ENCODE results near the gene PRR29. TPM values are rescaled to one million over a fixed set of nuclear protein-coding genes. Genes with fewer than 3 reads are reported as not detected.

PRR29 gene
- total RNA-seq: 1.5 TPM

DNA sequence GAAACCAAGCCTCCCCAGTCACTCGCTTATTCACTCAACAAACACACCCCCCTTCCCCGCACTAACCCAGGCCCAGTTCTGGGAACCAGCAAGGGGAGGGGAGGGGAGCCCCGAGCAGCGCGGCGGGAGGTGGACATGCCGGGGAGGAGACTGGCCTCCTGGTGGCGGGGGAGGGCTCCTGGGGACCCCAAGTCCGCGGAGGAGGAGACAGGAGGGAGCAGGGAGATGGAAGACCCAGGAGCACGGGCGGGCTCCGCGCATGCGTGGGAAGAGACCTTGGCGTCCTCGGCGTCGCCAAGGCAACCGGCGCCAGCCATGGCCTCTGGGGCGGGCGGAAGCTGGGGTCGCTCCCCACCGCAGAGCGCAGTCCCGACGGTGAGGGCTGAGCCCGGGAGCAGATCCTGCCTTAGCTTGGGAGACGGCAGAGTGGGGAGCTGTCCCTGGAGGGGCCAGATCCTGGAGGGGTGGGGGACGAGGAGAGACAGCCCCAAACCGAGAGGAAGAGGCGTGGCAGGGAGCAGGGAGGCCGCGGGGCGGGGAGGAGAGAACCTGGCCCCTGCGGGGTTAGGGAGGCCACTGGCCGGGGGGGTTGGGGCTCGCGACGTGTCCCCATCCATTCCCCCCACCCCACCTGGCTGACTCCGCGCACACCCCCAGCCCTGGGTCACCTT is at the start of gene PRR29:
Gene PRR29 (plus strand): TSS at position 302 of the 671 bp plus-strand sequence. CDS start 14 bp downstream, at position 316.
- Histone ChIP-seq H3K27ac (no peak within 1 kb of the TSS), H3K4me3 (peak within 1 kb of the TSS; percentile 58 to 67), H3K9me3 (no peaks in the 10 kb centered on the region), H3K36me3 (no peaks in the 10 kb centered on the region), H3K27me3 (peaks cover 8% of the 10 kb centered on the region), H3K4me1 (peaks cover 0 to 12% of the 10 kb centered on the region in 2 donors)
- TF ChIP-seq, protein P1, sequence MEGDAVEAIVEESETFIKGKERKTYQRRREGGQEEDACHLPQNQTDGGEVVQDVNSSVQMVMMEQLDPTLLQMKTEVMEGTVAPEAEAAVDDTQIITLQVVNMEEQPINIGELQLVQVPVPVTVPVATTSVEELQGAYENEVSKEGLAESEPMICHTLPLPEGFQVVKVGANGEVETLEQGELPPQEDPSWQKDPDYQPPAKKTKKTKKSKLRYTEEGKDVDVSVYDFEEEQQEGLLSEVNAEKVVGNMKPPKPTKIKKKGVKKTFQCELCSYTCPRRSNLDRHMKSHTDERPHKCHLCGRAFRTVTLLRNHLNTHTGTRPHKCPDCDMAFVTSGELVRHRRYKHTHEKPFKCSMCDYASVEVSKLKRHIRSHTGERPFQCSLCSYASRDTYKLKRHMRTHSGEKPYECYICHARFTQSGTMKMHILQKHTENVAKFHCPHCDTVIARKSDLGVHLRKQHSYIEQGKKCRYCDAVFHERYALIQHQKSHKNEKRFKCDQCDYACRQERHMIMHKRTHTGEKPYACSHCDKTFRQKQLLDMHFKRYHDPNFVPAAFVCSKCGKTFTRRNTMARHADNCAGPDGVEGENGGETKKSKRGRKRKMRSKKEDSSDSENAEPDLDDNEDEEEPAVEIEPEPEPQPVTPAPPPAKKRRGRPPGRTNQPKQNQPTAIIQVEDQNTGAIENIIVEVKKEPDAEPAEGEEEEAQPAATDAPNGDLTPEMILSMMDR (IDR thresholded peaks at IDR 0.05): no peak
- intact Hi-C loops (cut with DNase I): no loop called here
- DNase-seq (ENCODE audit: low spot score in 2 of 2): peak in 1 of 2 donors; percentile 71

DNA sequence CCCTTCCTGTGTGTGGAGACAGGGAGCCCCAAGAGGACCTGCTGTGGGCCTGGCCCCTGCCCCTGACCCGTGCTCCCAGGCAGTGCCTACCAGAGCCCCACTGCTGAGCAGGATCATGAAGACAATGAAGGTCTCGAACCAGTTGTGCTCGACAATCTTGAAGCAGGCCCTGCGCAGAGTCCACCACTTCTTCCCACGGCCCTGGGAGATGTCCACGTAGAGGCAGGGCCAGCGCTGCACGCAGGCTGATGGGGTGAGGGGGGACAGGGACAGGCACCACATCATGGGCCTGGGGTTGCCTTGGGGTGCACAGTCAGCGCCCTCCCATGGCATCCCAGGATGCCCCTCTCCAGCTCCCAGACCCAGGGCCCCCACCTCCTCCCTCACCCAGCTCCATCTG is 49.6 kb upstream of the PRR29 start:
- no peak for DNase-seq (ENCODE audit: low spot score in 2 of 2)
- TF ChIP-seq, protein P1 (IDR thresholded peaks at IDR 0.05): no peak
- Histone ChIP-seq H3K36me3 (no peaks in the 10 kb centered on the region), H3K27me3 (no peaks in the 10 kb centered on the region), H3K27ac (no peak overlapping the region), H3K4me1 (no peaks in the 10 kb centered on the region), H3K9me3 (no peaks in the 10 kb centered on the region), H3K4me3 (no peak overlapping the region)
- intact Hi-C loops (cut with DNase I): no loop called here

DNA sequence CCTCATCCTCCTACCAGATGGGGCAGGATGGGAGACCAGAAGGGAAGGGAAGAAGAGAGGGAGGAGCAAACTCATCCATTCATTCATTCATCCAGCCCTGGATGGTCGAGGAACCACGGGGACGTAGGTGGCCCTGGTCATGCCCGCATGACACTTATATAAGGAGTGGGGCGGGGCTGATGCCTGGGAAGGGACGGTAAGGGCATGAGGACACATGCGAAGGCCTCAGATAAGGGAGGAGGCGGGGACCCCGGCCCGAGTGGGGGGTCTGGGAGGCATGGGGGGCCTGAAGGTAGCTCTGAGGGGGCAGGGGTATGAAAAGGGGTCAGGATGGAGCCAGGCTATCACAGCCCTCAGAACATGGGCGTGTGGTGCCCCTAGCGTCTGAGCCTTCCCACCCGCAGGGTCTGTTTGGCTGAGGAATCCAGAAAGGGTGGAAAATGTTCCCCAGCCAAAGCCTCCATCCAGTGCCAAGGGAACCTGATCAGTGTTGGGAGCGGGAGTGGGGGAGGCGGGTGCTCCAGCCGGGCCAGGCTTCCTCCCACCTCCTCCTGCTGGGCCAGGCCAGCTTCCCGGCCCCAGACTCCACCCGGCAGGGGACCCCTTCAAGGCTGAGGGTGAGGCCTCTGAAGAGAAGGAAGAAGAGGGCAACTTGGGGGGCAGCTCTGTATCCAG is 48.4 kb upstream of the PRR29 start:
- Histone ChIP-seq H3K36me3 (no peaks in the 10 kb centered on the region), H3K9me3 (no peaks in the 10 kb centered on the region), H3K4me3 (no peak overlapping the region), H3K4me1 (no peaks in the 10 kb centered on the region), H3K27me3 (no peaks in the 10 kb centered on the region), H3K27ac (no peak overlapping the region)
- intact Hi-C loops (cut with DNase I): no loop called here
- DNase-seq (ENCODE audit: low spot score in 2 of 2): no peak
- TF ChIP-seq, protein P1 (IDR thresholded peaks at IDR 0.05): no peak

DNA sequence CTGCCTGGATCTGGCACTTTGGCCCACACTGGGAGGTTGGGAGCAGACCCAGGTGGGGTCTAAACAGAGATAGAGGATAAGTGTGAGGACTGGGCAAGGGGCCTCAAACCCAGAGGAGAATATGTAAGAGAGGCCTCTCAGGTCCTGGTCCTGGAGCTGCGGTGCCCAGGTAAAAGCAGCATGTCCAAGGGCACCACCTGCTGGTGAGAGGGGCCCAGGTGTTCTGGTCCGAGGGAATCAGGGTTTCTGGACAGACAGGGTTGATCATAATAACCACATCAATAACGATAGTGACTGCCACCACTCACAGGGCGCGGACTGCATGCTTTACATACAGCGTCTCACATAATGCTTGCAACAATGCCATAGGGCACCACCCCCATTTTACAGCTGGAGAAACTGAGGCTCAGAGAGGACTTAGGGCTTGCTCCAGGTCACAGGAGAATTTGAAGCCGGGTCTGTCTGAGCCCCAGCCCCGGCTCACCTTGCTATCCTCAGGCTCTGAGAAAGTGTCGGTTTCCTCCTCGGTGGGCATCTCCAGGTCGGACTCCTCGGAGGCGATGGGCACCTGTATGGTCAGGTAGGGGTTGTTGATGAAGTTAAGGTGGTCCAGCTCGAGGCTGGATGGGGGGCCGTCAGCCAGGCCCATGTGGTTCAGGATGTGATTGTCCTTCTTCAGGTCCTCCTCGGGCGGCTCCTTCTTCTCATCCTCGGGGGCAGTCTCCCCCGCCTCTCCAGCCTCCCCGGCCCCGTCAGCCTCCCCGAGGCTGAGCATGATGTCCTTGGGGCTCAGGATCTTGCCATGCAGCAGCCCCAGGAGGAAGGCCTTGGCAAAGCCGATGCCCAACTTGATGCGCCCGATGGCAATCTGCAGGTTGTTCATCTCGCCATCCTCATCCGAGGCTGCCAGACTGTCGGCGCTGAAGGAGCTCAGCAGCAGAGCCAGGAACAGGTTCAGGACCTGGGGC is 46.9 kb upstream of the PRR29 start:
- TF ChIP-seq, protein P1 (IDR thresholded peaks at IDR 0.05): no peak
- intact Hi-C loops (cut with DNase I): no loop called here

DNA sequence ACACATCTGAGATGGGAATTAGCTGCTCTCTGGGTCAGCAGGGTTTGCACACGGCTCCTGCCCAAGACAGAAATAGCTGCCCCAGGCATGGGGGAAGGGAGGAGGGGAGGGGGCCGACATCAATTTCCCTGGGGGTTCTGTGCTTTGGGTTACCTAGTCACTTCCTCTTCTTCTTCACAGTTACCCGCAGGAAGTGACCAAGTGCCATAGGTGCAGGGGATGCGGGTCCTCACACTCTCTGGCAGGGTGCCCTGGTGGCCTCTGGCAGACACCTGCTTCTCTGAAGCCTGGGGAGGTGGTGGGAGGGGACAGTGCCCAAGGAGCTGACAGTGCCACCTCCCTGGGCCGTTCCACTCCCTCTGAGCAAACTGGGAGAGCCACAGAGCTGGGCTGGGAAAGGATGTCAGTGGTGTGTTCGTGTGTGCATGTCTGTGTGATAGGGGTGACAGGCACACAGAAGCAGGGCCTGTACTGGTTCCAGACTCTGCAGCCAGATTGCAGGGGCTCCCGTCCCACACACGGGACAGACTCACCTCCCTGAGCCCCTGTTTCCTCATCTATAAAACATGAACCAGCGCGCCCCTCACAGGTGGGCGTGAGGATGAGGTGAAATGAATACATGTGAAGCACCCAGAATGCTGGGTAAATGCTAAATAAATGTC is 43.6 kb upstream of the PRR29 start:
- no peak for DNase-seq (ENCODE audit: low spot score in 2 of 2)
- no peaks in the 10 kb centered on the region for H3K36me3 ChIP-seq
- intact Hi-C loops (cut with DNase I): no loop called here
- no peaks in the 10 kb centered on the region for H3K4me1 ChIP-seq
- no peak overlapping the region for H3K27ac ChIP-seq
- H3K27me3 ChIP-seq: no peaks in the 10 kb centered on the region
- no peaks in the 10 kb centered on the region for H3K9me3 ChIP-seq
- H3K4me3 ChIP-seq: no peak overlapping the region
- TF ChIP-seq, protein P1 (IDR thresholded peaks at IDR 0.05): no peak

More for the DNA sequence above, 46.9 kb upstream of the PRR29 start:
- Histone ChIP-seq H3K27me3 (no peaks in the 10 kb centered on the region), H3K27ac (no peak overlapping the region), H3K36me3 (no peaks in the 10 kb centered on the region), H3K4me3 (no peak overlapping the region), H3K9me3 (no peaks in the 10 kb centered on the region), H3K4me1 (no peaks in the 10 kb centered on the region)
- no peak for DNase-seq (ENCODE audit: low spot score in 2 of 2)

Data from ascending aorta (tissue), 2 donors.